Measurements from ENCODE around the gene SYS1. TPM values are rescaled to one million over a fixed set of nuclear protein-coding genes. Genes with fewer than 3 reads are reported as not detected.
A peak's percentile ranks its signal among the peaks of the same experiment; 100 is the strongest.

SYS1 gene
- total RNA-seq, 1 donor from 2014 or later: 29.2 TPM

DNA sequence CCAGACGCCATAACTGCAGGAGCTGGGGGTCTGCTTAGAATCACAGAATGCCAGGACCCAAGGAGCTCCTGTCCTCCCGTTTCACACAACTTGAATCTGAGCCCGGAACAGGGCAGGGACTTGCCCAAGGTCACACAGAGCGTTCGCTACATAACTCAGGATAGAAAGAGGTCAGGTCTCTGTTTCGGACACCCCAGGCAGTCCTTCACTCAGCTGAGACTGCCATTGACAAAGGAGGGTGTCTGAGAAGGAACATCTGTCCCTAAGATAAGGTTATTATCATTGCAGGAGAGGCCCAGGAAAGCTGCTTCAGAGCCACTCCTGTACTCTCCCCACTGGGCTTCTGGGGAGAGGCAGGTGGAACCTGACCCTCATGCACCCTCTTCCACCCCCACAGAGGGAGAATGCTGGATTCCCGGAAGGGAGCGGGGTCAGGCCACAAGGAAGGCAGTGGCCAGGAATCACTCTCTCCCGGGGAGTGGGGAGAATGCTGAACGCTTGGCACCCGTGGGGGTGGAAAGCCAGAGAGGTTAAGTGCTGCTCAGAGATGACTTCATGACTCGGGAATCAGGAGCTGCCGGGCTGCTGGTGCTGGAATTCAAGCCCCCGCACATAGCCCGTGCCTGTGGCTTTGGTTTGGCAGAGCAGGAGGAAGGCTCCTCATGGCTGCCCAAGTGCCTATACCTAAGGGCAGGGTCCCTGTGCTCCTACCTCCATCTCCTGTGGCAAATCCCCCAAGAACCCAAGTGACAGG, 25.4 kb upstream of the SYS1 start:
- H3K36me3 Mint-ChIP-seq: peaks cover 13% of the 10 kb centered on the region

GRCh38 chr20:45338121-45339030, 24.6 kb upstream of the SYS1 start:
- TF ChIP-seq, protein P1, sequence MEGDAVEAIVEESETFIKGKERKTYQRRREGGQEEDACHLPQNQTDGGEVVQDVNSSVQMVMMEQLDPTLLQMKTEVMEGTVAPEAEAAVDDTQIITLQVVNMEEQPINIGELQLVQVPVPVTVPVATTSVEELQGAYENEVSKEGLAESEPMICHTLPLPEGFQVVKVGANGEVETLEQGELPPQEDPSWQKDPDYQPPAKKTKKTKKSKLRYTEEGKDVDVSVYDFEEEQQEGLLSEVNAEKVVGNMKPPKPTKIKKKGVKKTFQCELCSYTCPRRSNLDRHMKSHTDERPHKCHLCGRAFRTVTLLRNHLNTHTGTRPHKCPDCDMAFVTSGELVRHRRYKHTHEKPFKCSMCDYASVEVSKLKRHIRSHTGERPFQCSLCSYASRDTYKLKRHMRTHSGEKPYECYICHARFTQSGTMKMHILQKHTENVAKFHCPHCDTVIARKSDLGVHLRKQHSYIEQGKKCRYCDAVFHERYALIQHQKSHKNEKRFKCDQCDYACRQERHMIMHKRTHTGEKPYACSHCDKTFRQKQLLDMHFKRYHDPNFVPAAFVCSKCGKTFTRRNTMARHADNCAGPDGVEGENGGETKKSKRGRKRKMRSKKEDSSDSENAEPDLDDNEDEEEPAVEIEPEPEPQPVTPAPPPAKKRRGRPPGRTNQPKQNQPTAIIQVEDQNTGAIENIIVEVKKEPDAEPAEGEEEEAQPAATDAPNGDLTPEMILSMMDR (conservative IDR thresholded peaks at IDR 0.05): no peak
- H3K4me1 Mint-ChIP-seq (ENCODE audit: unreplicated experiment): peaks cover 62% of the 10 kb centered on the region
- no peaks in the 10 kb centered on the region for H3K27me3 Mint-ChIP-seq
- H3K9me3 Mint-ChIP-seq: no peaks in the 10 kb centered on the region
- DNase-seq (ENCODE audit: extremely low spot score, unreplicated experiment): no peak
- peak overlapping the region; percentile 96 for H3K27ac Mint-ChIP-seq
- peaks cover 13% of the 10 kb centered on the region for H3K36me3 Mint-ChIP-seq
- H3K4me3 Mint-ChIP-seq: peak overlapping the region; percentile 71

More for the DNA sequence above, 25.4 kb upstream of the SYS1 start:
- peak overlapping the region; percentile 71 for H3K4me3 Mint-ChIP-seq
- H3K4me1 Mint-ChIP-seq (ENCODE audit: unreplicated experiment): peaks cover 54% of the 10 kb centered on the region
- peak overlapping the region; percentile 96 for H3K27ac Mint-ChIP-seq
- no peak for DNase-seq (ENCODE audit: extremely low spot score, unreplicated experiment)
- TF ChIP-seq, protein P1 (conservative IDR thresholded peaks at IDR 0.05): no peak
- H3K27me3 Mint-ChIP-seq: no peaks in the 10 kb centered on the region
- H3K9me3 Mint-ChIP-seq: no peaks in the 10 kb centered on the region

- H3K4me3 Mint-ChIP-seq: peak overlapping the region; percentile 54
- peaks cover 13% of the 10 kb centered on the region for H3K36me3 Mint-ChIP-seq
- H3K27me3 Mint-ChIP-seq: no peaks in the 10 kb centered on the region
- TF ChIP-seq, protein P1 (conservative IDR thresholded peaks at IDR 0.05): no peak
- no peaks in the 10 kb centered on the region for H3K9me3 Mint-ChIP-seq
- H3K27ac Mint-ChIP-seq: peak overlapping the region; percentile 96
- H3K4me1 Mint-ChIP-seq (ENCODE audit: unreplicated experiment): peaks cover 68% of the 10 kb centered on the region
- DNase-seq (ENCODE audit: extremely low spot score, unreplicated experiment): no peak
These were observed 23.9 kb upstream of the SYS1 start for GRCh38 chr20:45339084-45339483.

DNA sequence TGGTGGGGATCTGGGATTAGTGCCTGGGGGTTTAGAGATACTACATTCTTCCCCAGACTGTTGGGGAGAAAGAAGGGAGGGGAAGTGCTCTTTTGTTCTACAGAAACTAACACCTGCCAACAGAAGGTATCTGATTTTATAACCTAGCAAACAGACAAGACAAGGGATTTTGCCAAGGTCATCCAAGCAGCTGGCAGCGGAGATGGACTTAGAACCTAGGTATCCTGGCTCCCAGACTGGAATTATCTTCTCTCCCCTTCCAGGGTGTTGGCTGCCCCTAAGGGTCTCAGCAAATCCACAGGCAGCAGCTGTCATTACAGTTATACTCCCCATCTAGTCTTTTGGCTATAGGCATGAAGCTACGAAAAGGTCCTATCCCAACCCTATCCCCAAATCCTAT, 23.2 kb upstream of the SYS1 start:
- peak overlapping the region; percentile 49 for H3K4me3 Mint-ChIP-seq

GRCh38 chr20:45340236-45340847, 22.6 kb upstream of the SYS1 start:
- DNase-seq (ENCODE audit: extremely low spot score, unreplicated experiment): no peak
- H3K4me1 Mint-ChIP-seq (ENCODE audit: unreplicated experiment): peaks cover 77% of the 10 kb centered on the region
- no peaks in the 10 kb centered on the region for H3K27me3 Mint-ChIP-seq
- peaks cover 17% of the 10 kb centered on the region for H3K36me3 Mint-ChIP-seq
- H3K9me3 Mint-ChIP-seq: no peaks in the 10 kb centered on the region
- TF ChIP-seq, protein P1 (conservative IDR thresholded peaks at IDR 0.05): no peak
- H3K27ac Mint-ChIP-seq: peak overlapping the region; percentile 96
- peak overlapping the region; percentile 96 for H3K4me3 Mint-ChIP-seq

More for the DNA sequence above, 23.2 kb upstream of the SYS1 start:
- Mint-ChIP-seq H3K27me3 (no peaks in the 10 kb centered on the region), H3K9me3 (no peaks in the 10 kb centered on the region), H3K4me1 (ENCODE audit: unreplicated experiment) (peaks cover 71% of the 10 kb centered on the region), H3K36me3 (peaks cover 13% of the 10 kb centered on the region), H3K27ac (peak overlapping the region; percentile 96)
- TF ChIP-seq, protein P1 (conservative IDR thresholded peaks at IDR 0.05): no peak
- no peak for DNase-seq (ENCODE audit: extremely low spot score, unreplicated experiment)
